ENCODE results near the gene NEURL1.

NEURL1 gene

DNA sequence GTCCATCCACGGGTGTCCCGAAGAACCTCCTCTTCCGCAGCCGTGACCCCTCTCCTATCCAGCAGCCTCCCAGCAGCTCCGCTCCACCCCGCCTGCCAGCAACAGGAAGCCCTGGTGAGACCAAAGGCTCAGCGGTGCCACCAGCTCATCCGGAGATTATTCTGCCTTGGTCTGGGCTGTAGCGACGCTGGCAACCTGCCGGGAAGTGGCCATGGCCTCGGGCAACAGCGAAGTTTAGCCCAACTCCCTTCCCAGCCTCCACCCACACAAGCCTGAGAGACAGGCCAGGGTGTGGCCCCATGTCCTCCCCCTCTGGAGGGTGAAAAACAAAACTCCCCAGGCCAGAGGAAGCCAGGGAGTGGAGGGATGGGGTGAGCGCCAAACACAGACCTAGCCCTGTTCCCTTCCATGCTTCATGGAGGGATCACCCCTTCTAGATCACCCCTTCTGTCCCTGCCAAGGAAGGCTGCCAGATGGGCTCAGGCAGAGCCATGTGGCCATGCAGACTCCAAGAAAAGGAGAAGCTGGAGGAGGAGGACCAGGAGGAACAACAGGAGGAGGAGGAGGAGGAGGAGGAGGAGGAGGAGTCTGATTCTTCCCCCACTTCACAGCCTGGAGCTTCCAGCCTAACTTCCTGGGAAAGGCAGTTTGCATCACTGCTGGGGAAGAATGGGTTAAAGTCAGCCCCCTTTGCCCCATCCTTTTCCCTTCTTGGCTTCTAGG is 42.3 kb upstream of the NEURL1 start:
- H3K9me3 ChIP-seq (ENCODE audit: control insufficient read depth in 2 of 2, low read length in 2 of 2): no peaks in the 10 kb centered on the region
- H3K36me3 ChIP-seq (ENCODE audit: control insufficient read depth in 2 of 2, insufficient read depth in 2 of 2, low read length in 2 of 2): peaks cover 12 to 20% of the 10 kb centered on the region in 2 donors
- H3K4me3 ChIP-seq (ENCODE audit: low read length in 2 of 2): peak overlapping the region; percentile 66 to 80
- peak overlapping the region; percentile 61 to 70 for H3K9ac ChIP-seq (ENCODE audit: low read depth in 1 of 2, low read length in 2 of 2)
- H3K27ac ChIP-seq (ENCODE audit: low read depth in 2 of 2, low read length in 2 of 2): peak overlapping the region; percentile 82
- H3K4me1 ChIP-seq (ENCODE audit: control insufficient read depth in 2 of 2, insufficient read depth in 2 of 2, low read length in 2 of 2): peaks cover 17 to 28% of the 10 kb centered on the region in 2 donors
- peaks cover 0 to 3% of the 10 kb centered on the region in 2 donors for H3K27me3 ChIP-seq (ENCODE audit: control insufficient read depth in 2 of 2, insufficient read depth in 2 of 2, low read length in 2 of 2)

DNA sequence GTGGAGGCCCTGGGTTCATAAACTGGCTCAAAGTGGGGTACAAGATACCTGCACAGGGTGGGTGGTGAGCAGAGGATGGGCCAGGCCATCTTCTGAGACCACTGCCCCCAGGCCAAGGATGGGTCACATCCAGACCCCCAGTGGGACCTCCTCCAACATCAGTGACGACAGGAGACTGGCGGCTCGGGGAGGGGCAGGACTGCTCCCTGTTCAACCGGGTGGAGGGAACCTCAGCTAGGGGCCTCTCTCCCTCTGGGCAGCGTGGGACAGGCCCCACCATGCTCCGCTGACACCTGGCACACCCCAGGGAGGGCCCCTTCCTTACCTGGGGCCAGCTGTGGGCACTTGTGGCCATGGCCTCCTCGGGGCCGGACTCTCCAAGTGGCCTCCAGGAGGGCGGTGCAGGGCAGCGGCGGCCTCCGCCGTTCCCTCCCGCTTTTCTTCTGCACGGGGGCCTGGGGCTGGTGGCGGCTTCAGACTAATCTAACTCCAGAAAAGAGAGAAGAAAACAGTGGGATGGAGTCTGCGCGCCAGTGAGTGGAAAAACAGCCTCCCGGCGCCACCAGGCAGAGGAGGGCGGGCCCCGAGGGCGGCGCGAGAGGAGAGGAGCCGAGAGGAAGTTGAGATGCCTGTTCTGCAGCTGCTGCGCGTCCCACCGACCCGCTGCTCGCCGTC is 41.5 kb upstream of the NEURL1 start, which contains the start of gene CALHM2:
CALHM2 (minus strand) TSS at position 540 of the 675 bp plus-strand sequence. CDS start 2,429 bp downstream, outside the sequence.
- H3K27me3 ChIP-seq (ENCODE audit: control insufficient read depth in 2 of 2, insufficient read depth in 2 of 2, low read length in 2 of 2): peaks cover 0 to 3% of the 10 kb centered on the region in 2 donors
- peak within 1 kb of the TSS; percentile 61 to 70 for H3K9ac ChIP-seq (ENCODE audit: low read depth in 1 of 2, low read length in 2 of 2)
- H3K9me3 ChIP-seq (ENCODE audit: control insufficient read depth in 2 of 2, low read length in 2 of 2): no peaks in the 10 kb centered on the region
- peaks cover 17 to 28% of the 10 kb centered on the region in 2 donors for H3K4me1 ChIP-seq (ENCODE audit: control insufficient read depth in 2 of 2, insufficient read depth in 2 of 2, low read length in 2 of 2)
- peak within 1 kb of the TSS; percentile 82 for H3K27ac ChIP-seq (ENCODE audit: low read depth in 2 of 2, low read length in 2 of 2)
- peaks cover 12 to 17% of the 10 kb centered on the region in 2 donors for H3K36me3 ChIP-seq (ENCODE audit: control insufficient read depth in 2 of 2, insufficient read depth in 2 of 2, low read length in 2 of 2)
- H3K4me3 ChIP-seq (ENCODE audit: low read length in 2 of 2): peak within 1 kb of the TSS; percentile 66 to 80

DNA sequence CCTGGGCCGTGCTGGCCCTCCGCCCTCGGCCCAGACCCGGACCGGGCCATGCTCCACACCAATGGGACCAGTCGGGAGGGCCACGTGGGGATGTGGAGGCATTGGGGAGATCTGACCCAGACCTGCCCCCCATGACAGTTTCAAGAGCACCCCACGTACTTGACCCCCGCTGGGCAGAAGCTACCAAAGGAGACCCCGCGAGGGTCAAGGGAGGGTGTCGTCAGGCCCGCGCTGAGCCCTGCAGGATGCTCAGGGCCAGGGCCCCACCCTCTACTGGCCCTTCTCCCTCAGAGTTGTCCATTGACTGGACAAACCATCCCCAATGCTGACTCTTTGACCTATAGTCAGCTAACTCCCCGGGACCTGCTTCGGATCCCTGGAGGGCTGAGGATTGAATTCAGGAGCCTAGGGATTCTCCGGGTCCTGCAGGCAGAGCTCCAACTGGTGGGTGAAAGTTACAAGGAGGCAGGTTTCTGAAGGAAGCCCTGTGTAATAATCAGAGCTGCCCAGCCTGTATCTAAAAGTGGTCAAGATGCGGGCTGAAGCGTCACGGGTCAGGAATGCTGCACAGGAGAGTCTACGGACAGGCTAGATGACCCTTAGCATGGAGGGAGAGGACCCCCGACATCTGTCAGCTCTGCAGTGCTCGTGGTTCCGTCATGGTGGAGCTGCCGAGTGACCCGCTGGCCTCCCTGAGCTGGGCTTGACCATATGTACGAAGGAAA is 40.8 kb upstream of the NEURL1 start:
- Histone ChIP-seq H3K36me3 (ENCODE audit: control insufficient read depth in 2 of 2, insufficient read depth in 2 of 2, low read length in 2 of 2) (peaks cover 6 to 10% of the 10 kb centered on the region in 2 donors), H3K9ac (ENCODE audit: low read depth in 1 of 2, low read length in 2 of 2) (peak overlapping the region in 1 of 2 donors; percentile 70), H3K27me3 (ENCODE audit: control insufficient read depth in 2 of 2, insufficient read depth in 2 of 2, low read length in 2 of 2) (peaks cover 0 to 3% of the 10 kb centered on the region in 2 donors), H3K4me1 (ENCODE audit: control insufficient read depth in 2 of 2, insufficient read depth in 2 of 2, low read length in 2 of 2) (peaks cover 17 to 24% of the 10 kb centered on the region in 2 donors), H3K4me3 (ENCODE audit: low read length in 2 of 2) (peak overlapping the region; percentile 66 to 80), H3K27ac (ENCODE audit: low read depth in 2 of 2, low read length in 2 of 2) (peak overlapping the region; percentile 82), H3K9me3 (ENCODE audit: control insufficient read depth in 2 of 2, low read length in 2 of 2) (no peaks in the 10 kb centered on the region)

DNA sequence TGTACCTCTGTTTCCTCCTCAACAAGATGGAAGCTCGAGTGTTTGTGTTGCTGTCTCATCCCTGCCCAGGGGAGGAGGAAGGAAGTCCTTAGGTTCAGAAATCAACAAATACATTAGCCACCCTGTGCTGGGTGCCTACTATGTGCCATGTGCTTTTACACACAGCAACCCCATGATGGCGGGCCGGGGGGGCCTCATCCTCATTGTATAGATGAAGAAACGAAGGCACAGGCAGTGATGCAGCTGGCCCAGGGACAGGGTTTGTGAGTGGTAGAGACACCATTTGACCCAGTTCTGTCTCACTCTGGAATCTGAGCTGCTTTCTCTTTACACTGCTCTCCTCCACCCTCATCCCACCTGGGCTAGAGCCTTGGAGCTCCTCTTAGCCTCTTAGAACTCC is 39.5 kb upstream of the NEURL1 start:
- Histone ChIP-seq H3K4me3 (ENCODE audit: low read length in 2 of 2) (no peak overlapping the region), H3K9ac (ENCODE audit: low read depth in 1 of 2, low read length in 2 of 2) (no peak overlapping the region), H3K9me3 (ENCODE audit: control insufficient read depth in 2 of 2, low read length in 2 of 2) (no peaks in the 10 kb centered on the region), H3K27ac (ENCODE audit: low read depth in 2 of 2, low read length in 2 of 2) (no peak overlapping the region), H3K27me3 (ENCODE audit: control insufficient read depth in 2 of 2, insufficient read depth in 2 of 2, low read length in 2 of 2) (peaks cover 0 to 3% of the 10 kb centered on the region in 2 donors), H3K36me3 (ENCODE audit: control insufficient read depth in 2 of 2, insufficient read depth in 2 of 2, low read length in 2 of 2) (peaks cover 3 to 4% of the 10 kb centered on the region in 2 donors), H3K4me1 (ENCODE audit: control insufficient read depth in 2 of 2, insufficient read depth in 2 of 2, low read length in 2 of 2) (peaks cover 15 to 19% of the 10 kb centered on the region in 2 donors)

DNA sequence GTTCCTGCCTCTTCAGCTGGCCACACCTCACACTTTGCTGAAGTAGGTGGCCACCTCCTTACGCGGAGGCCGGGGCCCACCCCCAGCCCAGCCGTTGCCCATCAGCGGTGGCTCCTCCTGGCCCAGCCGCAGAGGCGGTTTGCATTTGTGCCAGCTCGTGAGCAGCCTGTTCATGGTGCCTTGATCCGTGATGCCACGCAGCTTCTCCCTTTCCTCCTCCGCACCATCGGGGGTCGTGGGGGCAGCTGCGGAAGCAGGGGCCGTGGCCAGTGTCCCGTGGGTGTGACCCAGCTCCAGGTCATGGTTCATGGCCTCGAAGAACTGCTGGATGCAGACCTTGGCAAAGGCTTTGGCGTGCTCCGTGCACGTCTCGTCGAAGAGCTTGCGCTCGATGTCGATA is 38.3 kb upstream of the NEURL1 start:
- Histone ChIP-seq H3K9me3 (ENCODE audit: control insufficient read depth in 2 of 2, low read length in 2 of 2) (no peaks in the 10 kb centered on the region), H3K27me3 (ENCODE audit: control insufficient read depth in 2 of 2, insufficient read depth in 2 of 2, low read length in 2 of 2) (peaks cover 0 to 3% of the 10 kb centered on the region in 2 donors), H3K9ac (ENCODE audit: low read depth in 1 of 2, low read length in 2 of 2) (no peak overlapping the region), H3K4me3 (ENCODE audit: low read length in 2 of 2) (no peak overlapping the region), H3K27ac (ENCODE audit: low read depth in 2 of 2, low read length in 2 of 2) (no peak overlapping the region), H3K36me3 (ENCODE audit: control insufficient read depth in 2 of 2, insufficient read depth in 2 of 2, low read length in 2 of 2) (no peaks in the 10 kb centered on the region), H3K4me1 (ENCODE audit: control insufficient read depth in 2 of 2, insufficient read depth in 2 of 2, low read length in 2 of 2) (peaks cover 4 to 7% of the 10 kb centered on the region in 2 donors)

DNA sequence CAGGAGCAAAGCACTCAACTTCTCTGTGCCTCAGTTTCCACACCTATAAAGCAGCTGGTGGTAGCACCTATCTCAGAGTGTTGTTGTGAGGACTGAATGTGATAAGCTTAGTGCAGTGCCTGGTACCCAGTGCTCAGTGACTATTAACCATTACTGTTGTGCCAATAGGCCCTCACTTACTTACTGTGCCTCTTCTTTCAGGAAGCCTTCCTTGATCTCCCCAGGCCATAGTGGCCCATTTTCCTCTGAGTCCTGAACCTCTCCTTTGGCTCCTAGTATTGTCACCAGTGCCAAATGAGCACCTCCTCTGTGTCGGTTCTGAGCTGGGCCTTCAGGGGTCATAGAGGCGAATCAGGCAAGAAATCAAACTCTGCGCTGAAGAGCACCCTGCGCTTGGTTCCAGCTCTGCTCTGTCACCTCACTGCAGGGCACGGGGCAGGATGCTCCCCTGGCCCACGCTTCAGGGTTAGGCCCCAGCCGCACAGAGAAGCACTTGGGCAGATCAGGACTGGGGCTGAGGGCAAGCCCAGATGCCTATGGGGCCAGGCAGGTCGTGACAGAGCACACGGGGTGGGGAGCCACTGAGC is 37.3 kb upstream of the NEURL1 start:
- H3K9me3 ChIP-seq (ENCODE audit: control insufficient read depth in 2 of 2, low read length in 2 of 2): no peaks in the 10 kb centered on the region
- no peak overlapping the region for H3K27ac ChIP-seq (ENCODE audit: low read depth in 2 of 2, low read length in 2 of 2)
- H3K27me3 ChIP-seq (ENCODE audit: control insufficient read depth in 2 of 2, insufficient read depth in 2 of 2, low read length in 2 of 2): no peaks in the 10 kb centered on the region
- no peak overlapping the region for H3K9ac ChIP-seq (ENCODE audit: low read depth in 1 of 2, low read length in 2 of 2)
- no peak overlapping the region for H3K4me3 ChIP-seq (ENCODE audit: low read length in 2 of 2)
- H3K36me3 ChIP-seq (ENCODE audit: control insufficient read depth in 2 of 2, insufficient read depth in 2 of 2, low read length in 2 of 2): no peaks in the 10 kb centered on the region
- peaks cover 3 to 4% of the 10 kb centered on the region in 2 donors for H3K4me1 ChIP-seq (ENCODE audit: control insufficient read depth in 2 of 2, insufficient read depth in 2 of 2, low read length in 2 of 2)

DNA sequence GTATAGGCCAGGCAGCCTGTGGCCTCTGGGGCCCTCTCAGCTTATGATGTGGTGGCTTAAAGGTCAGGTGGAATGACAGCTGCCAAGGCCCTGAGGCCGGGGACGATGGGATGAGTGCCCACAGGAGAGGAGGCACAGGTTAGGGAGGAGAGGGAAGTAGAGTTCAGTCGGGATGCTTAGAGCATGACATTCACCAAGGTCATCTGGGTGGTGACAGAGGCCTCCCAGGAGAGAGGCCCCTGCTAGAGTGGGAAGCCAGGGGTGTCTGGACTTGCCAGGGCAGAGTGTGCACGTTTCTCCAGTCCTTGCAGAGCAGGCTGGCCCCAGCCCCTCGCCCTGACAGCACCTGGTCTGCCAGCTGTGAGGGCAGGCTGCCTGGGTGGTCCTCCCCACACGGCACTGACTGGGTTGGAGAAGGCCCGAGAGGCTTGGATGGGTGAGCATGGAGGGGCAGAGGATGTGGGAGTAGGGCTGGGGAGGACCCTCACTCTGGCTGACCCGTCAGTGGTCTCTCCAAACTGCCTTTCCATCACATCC is 36.3 kb upstream of the NEURL1 start:
- Histone ChIP-seq H3K36me3 (ENCODE audit: control insufficient read depth in 2 of 2, insufficient read depth in 2 of 2, low read length in 2 of 2) (no peaks in the 10 kb centered on the region), H3K27ac (ENCODE audit: low read depth in 2 of 2, low read length in 2 of 2) (no peak overlapping the region), H3K9me3 (ENCODE audit: control insufficient read depth in 2 of 2, low read length in 2 of 2) (no peaks in the 10 kb centered on the region), H3K4me1 (ENCODE audit: control insufficient read depth in 2 of 2, insufficient read depth in 2 of 2, low read length in 2 of 2) (peaks cover 3% of the 10 kb centered on the region in 2 donors), H3K27me3 (ENCODE audit: control insufficient read depth in 2 of 2, insufficient read depth in 2 of 2, low read length in 2 of 2) (no peaks in the 10 kb centered on the region), H3K9ac (ENCODE audit: low read depth in 1 of 2, low read length in 2 of 2) (no peak overlapping the region), H3K4me3 (ENCODE audit: low read length in 2 of 2) (no peak overlapping the region)

DNA sequence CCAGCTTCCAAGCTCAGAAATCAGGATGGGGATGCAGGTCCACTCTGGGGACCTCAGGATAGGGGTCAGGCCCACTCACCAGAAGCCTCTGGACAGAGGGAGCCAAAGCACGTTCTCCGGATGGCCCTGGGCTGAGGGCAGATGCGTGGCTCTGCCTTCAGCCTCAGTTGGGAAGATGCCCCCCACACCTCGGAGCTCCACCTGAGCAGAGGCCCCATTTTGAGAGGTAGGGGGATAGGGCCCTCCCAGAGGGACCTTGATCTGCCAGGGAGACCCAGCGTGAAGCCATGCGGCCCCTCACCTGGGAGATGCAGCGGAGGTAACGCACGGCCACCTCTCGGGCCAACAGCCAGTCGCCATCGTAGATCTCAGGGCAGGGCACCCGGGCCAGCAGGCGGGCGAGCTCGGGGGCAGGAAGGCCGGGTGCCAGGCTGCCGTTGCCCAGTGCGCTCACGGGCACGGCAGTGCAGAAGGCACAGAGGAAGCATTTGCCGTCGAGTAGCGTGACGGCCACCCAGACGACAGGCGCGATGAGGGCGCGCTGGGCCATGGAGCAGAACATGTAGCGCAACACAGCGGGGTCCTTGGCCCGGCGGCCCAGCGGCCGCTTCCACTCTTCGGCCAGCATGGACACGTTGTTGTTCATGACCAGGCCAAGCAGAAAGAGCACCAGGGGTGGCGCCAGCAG is 35.5 kb upstream of the NEURL1 start:
- no peak overlapping the region for H3K9ac ChIP-seq (ENCODE audit: low read depth in 1 of 2, low read length in 2 of 2)
- no peaks in the 10 kb centered on the region for H3K36me3 ChIP-seq (ENCODE audit: control insufficient read depth in 2 of 2, insufficient read depth in 2 of 2, low read length in 2 of 2)

DNA sequence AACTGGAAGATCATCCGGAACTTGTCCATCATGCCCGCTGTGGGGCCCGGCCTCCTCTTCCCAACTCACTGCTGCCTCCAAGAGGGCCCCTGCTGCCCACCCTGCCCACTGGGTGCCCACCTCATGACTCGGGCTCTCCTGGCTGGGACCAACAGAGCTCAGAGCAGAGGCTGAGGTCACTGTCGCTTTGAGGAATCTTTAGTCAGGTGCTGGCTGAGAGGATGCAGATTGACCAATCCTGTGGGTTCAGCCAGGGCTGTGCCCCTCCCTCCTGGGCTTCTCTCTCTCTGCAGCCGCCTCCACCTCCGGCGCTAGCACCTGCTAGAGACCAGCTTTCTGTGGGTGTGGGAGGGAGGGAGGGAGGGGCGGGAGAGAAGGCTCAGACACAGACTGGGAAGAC is 34.8 kb upstream of the NEURL1 start, which contains the start of gene CALHM1:
CALHM1 (minus strand) TSS at position 181 of the 400 bp plus-strand sequence; CDS start at position 32, 149 bp downstream.
- H3K27ac ChIP-seq (ENCODE audit: low read depth in 2 of 2, low read length in 2 of 2): no peak within 1 kb of the TSS
- no peak within 1 kb of the TSS for H3K4me3 ChIP-seq (ENCODE audit: low read length in 2 of 2)
- H3K4me1 ChIP-seq (ENCODE audit: control insufficient read depth in 2 of 2, insufficient read depth in 2 of 2, low read length in 2 of 2): no peaks in the 10 kb centered on the region
- H3K27me3 ChIP-seq (ENCODE audit: control insufficient read depth in 2 of 2, insufficient read depth in 2 of 2, low read length in 2 of 2): no peaks in the 10 kb centered on the region
- no peaks in the 10 kb centered on the region for H3K36me3 ChIP-seq (ENCODE audit: control insufficient read depth in 2 of 2, insufficient read depth in 2 of 2, low read length in 2 of 2)
- no peaks in the 10 kb centered on the region for H3K9me3 ChIP-seq (ENCODE audit: control insufficient read depth in 2 of 2, low read length in 2 of 2)
- no peak within 1 kb of the TSS for H3K9ac ChIP-seq (ENCODE audit: low read depth in 1 of 2, low read length in 2 of 2)

More for the DNA sequence above, 35.5 kb upstream of the NEURL1 start:
- Histone ChIP-seq H3K27ac (ENCODE audit: low read depth in 2 of 2, low read length in 2 of 2) (no peak overlapping the region), H3K4me1 (ENCODE audit: control insufficient read depth in 2 of 2, insufficient read depth in 2 of 2, low read length in 2 of 2) (no peaks in the 10 kb centered on the region), H3K4me3 (ENCODE audit: low read length in 2 of 2) (no peak overlapping the region), H3K9me3 (ENCODE audit: control insufficient read depth in 2 of 2, low read length in 2 of 2) (no peaks in the 10 kb centered on the region), H3K27me3 (ENCODE audit: control insufficient read depth in 2 of 2, insufficient read depth in 2 of 2, low read length in 2 of 2) (no peaks in the 10 kb centered on the region)

Data from mucosa of rectum (tissue), 2 donors.